Hepatocyte (in vitro differentiated cells): ENCODE measurements around the gene CEACAM1. TPM values are rescaled to one million over a fixed set of nuclear protein-coding genes. Genes with fewer than 3 reads are reported as not detected.

Experiments
- DNase-seq: peaks from one replicate; pipeline ENCODE4 v3.0.0-alpha.2; 2016; ENCODE audit warnings: low spot score
- H2AFZ ChIP-seq: fragments of 200-600 bp; sonication (generic); 2 replicates; pipeline ENCODE4 v1.6.0; 2016; ENCODE audit warnings: antibody characterized with exemption, mild to moderate bottlenecking
- H3K27ac ChIP-seq: fragments of 200-600 bp; sonication (generic); 2 replicates; pipeline ENCODE4 v1.5.1; 2016; ENCODE audit warnings: mild to moderate bottlenecking
- H3K27me3 ChIP-seq: fragments of 200-600 bp; sonication (generic); 2 replicates; pipeline ENCODE4 v1.6.1; 2016
- H3K36me3 ChIP-seq: fragments of 200-600 bp; sonication (generic); replicated peaks from 2 replicates; pipeline ENCODE4 v1.5.1; 2016; ENCODE audit warnings: low read depth; ENCODE audit not compliant: insufficient read depth
- H3K4me1 ChIP-seq: fragments of 200-600 bp; sonication (generic); 2 replicates; pipeline ENCODE4 v1.5.1; 2016; ENCODE audit warnings: mild to moderate bottlenecking, moderate library complexity; ENCODE audit not compliant: insufficient read depth
- H3K4me2 ChIP-seq: fragments of 200-600 bp; sonication (generic); 2 replicates; pipeline ENCODE4 v1.6.0; 2016
- H3K4me3 ChIP-seq: fragments of 200-600 bp; sonication (generic); 2 replicates; pipeline ENCODE4 v1.5.1; 2016; ENCODE audit warnings: mild to moderate bottlenecking
- H3K79me2 ChIP-seq: fragments of 200-600 bp; sonication (generic); 2 replicates; pipeline ENCODE4 v1.6.0; 2017; ENCODE audit warnings: mild to moderate bottlenecking
- H3K9me2 ChIP-seq: fragments of 200-600 bp; sonication (generic); replicated peaks from 2 replicates; pipeline ENCODE4 v1.6.0; 2017; ENCODE audit warnings: mild to moderate bottlenecking; ENCODE audit not compliant: insufficient read depth
- H3K9me3 ChIP-seq: fragments of 200-600 bp; sonication (generic); 2 replicates; pipeline ENCODE4 v1.5.1; 2016; ENCODE audit warnings: low read depth, mild to moderate bottlenecking
- H4K20me1 ChIP-seq: fragments of 200-600 bp; sonication (generic); 2 replicates; pipeline ENCODE4 v1.6.0; 2016; ENCODE audit warnings: mild to moderate bottlenecking; ENCODE audit not compliant: insufficient read depth, poor library complexity, severe bottlenecking
- CTCF ChIP-seq: fragments of 200-600 bp; sonication (generic); IDR thresholded peaks from 2 replicates; pipeline ENCODE4 v1.5.1; 2016; ENCODE audit warnings: antibody characterized with exemption, mild to moderate bottlenecking; ENCODE audit not compliant: poor library complexity
- EZH2 ChIP-seq: fragments of 200-600 bp; sonication (generic); IDR thresholded peaks from 2 replicates; pipeline ENCODE4 v1.6.1; 2016; ENCODE audit warnings: antibody characterized with exemption, mild to moderate bottlenecking, borderline replicate concordance
- EZH2phosphoT487 ChIP-seq: fragments of 200-600 bp; sonication (generic); IDR thresholded peaks from one replicate; pipeline ENCODE4 v1.6.1; 2018; ENCODE audit warnings: antibody characterized with exemption, mild to moderate bottlenecking, low read depth, moderate library complexity; ENCODE audit not compliant: unreplicated experiment, severe bottlenecking
- WGBS: methylation state at CpG from one replicate; pipeline ENCODE4 v1.1.6; 2016; ENCODE audit warnings: low lambda C conversion rate; ENCODE audit errors: missing lambda C conversion rate; 5-methylcytosine and 5-hydroxymethylcytosine counted together
- polyA plus RNA-seq: library from polyadenylated mRNA; unstranded; fragments of >200 nt; fragmentation: Nextera tagmentation; extraction: Ambion mirVana; gene quantifications from 2 replicates; pipeline ENCODE4 v1.2.1, GENCODE V29; 2016
- total RNA-seq: library from RNA; depleted of rRNA; stranded (reverse); fragments of >200 nt; gene quantifications from 2 replicates; pipeline ENCODE4 v1.2.3, GENCODE V29; 2014

Gene CEACAM1
- total and polyA plus RNA-seq, 2 experiments from 2014 or later = 7.1 to 20.8 TPM

- Histone ChIP-seq H3K4me2 (no peak overlapping the region), H3K9me3 (peaks cover 2% of the 10 kb centered on the region), H4K20me1 (no peaks in the 10 kb centered on the region), H3K27ac (no peak overlapping the region), H3K79me2 (no peaks in the 10 kb centered on the region), H3K27me3 (no peaks in the 10 kb centered on the region), H3K4me3 (no peak overlapping the region), H3K4me1 (no peaks in the 10 kb centered on the region), H3K36me3 (no peaks in the 10 kb centered on the region), H2AFZ (no peak overlapping the region), H3K9me2 (no peaks in the 10 kb centered on the region)
- DNase-seq = no peak
- TF ChIP-seq EZH2phosphoT487 = no peak
- no peak for TF ChIP-seq EZH2
- no peak for TF ChIP-seq CTCF
- 65% methylated on average over 3 of the region's 3 CpGs for WGBS
Observed at GRCh38 chr19:42519108-42519507, 9.2 kb downstream of the CEACAM1 start.

- H3K4me1 ChIP-seq = no peaks in the 10 kb centered on the region
- TF ChIP-seq CTCF = no peak
- no peak for TF ChIP-seq EZH2
- TF ChIP-seq EZH2phosphoT487 = no peak
- no peaks in the 10 kb centered on the region for H3K36me3 ChIP-seq
- no peaks in the 10 kb centered on the region for H3K79me2 ChIP-seq
- H4K20me1 ChIP-seq = no peaks in the 10 kb centered on the region
- peaks cover 2% of the 10 kb centered on the region for H3K9me3 ChIP-seq
- no peaks in the 10 kb centered on the region for H3K9me2 ChIP-seq
- H3K27ac ChIP-seq = no peak overlapping the region
- H3K4me3 ChIP-seq = no peak overlapping the region
- DNase-seq = no peak
- H2AFZ ChIP-seq = no peak overlapping the region
- 94% methylated on average over 2 of the region's 2 CpGs for WGBS
- H3K27me3 ChIP-seq = no peaks in the 10 kb centered on the region
- H3K4me2 ChIP-seq = no peak overlapping the region
Observed at GRCh38 chr19:42516771-42517170, 11.5 kb downstream of the CEACAM1 start.

GRCh38 chr19:42515241-42515832 is 12.9 kb downstream of the CEACAM1 start:
- Histone ChIP-seq H3K4me3 (no peak overlapping the region), H3K79me2 (no peaks in the 10 kb centered on the region), H3K27me3 (no peaks in the 10 kb centered on the region), H3K4me1 (no peaks in the 10 kb centered on the region), H3K27ac (no peak overlapping the region), H3K36me3 (no peaks in the 10 kb centered on the region), H4K20me1 (no peaks in the 10 kb centered on the region), H3K4me2 (no peak overlapping the region), H3K9me3 (peaks cover 2% of the 10 kb centered on the region), H3K9me2 (no peaks in the 10 kb centered on the region), H2AFZ (no peak overlapping the region)
- WGBS = 90% methylated on average over 7 of the region's 7 CpGs
- TF ChIP-seq EZH2 = no peak
- no peak for TF ChIP-seq EZH2phosphoT487
- no peak for TF ChIP-seq CTCF
- DNase-seq = no peak

GRCh38 chr19:42514449-42514848 is 13.8 kb downstream of the CEACAM1 start:
- Histone ChIP-seq H3K4me1 (no peaks in the 10 kb centered on the region), H3K4me3 (no peak overlapping the region), H3K4me2 (no peak overlapping the region), H3K79me2 (no peaks in the 10 kb centered on the region), H2AFZ (no peak overlapping the region), H3K36me3 (no peaks in the 10 kb centered on the region), H4K20me1 (no peaks in the 10 kb centered on the region), H3K9me2 (no peaks in the 10 kb centered on the region), H3K27me3 (no peaks in the 10 kb centered on the region), H3K9me3 (peaks cover 2% of the 10 kb centered on the region), H3K27ac (no peak overlapping the region)
- whole genome bisulfite sequencing = 90% methylated on average over 1 of the region's 1 CpG
- DNase-seq = no peak
- TF ChIP-seq CTCF (no peak), EZH2phosphoT487 (no peak), EZH2 (no peak)
